ENCODE measurements around the gene SLC26A4. TPM values are rescaled to one million over a fixed set of nuclear protein-coding genes. Genes with fewer than 3 reads are reported as not detected.
A peak's percentile ranks its signal among the peaks of the same experiment; 100 is the strongest.

Gene SLC26A4
- total and polyA plus RNA-seq, 9 of the 15 experiments (the other 6 are each of a cell fraction or from before 2014, with no cell fraction given): 0.09 to 1.2 (median 0.33) TPM

DNA sequence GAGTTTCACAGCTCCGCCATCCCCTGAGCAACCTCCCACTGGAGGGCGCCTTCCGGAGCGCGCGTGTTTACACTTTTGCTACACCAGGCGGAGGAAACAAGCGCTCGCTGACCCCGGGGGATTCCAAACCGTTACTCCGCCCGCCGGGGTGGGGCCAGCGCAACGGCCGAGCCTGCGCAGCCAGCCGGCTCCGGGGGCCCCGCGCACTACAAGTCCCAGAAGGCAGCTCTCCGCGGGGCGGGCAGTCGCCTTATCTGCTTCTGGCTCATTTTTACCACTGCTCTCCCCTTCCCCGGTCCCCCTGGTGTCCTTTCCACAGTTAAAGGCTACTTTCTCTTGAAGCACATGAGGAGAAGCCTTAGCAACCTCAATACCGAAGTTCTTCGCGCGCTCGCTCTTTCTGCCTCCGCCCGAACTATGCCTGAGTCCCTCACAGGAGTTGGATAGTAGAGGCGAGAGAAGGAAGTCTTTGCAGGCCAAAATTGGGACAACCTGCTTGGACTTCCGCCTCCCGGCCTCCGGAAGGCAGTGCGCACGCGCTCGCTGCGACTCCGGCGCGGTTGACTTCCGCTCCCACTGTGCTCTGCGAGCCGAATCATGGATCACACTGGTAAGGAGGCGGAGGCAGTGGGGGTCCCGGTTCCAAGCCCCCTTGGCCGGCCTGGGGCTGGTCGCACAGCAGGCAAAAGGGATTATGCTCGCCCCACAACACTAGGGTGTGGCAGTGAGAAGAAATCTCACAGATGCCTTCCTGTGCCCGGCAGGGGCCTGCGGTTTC, 83.1 kb downstream of the SLC26A4 start, which contains the start of gene CBLL1 (continued):
- peak in 1 of 2 experiments; percentile 67; a peak in 1 of 4 replicates for TF ChIP-seq ARNT (IDR thresholded peaks at IDR 0.05)
- TF ChIP-seq NR2C1 (IDR thresholded peaks at IDR 0.05): peak; percentile 85
- TF ChIP-seq NR2C1 (tag; IDR thresholded peaks at IDR 0.05): peak; percentile 89
- TF ChIP-seq MEF2D (tag; conservative IDR thresholded peaks at IDR 0.05; ENCODE audit: low read depth): no peak; the same call in 1 of the 2 replicates
- TF ChIP-seq SREBF2 (CRISPR knock-in tag; IDR thresholded peaks at IDR 0.05): peak; percentile 77; the same call in 1 of the 2 replicates
- TF ChIP-seq, protein P1, sequence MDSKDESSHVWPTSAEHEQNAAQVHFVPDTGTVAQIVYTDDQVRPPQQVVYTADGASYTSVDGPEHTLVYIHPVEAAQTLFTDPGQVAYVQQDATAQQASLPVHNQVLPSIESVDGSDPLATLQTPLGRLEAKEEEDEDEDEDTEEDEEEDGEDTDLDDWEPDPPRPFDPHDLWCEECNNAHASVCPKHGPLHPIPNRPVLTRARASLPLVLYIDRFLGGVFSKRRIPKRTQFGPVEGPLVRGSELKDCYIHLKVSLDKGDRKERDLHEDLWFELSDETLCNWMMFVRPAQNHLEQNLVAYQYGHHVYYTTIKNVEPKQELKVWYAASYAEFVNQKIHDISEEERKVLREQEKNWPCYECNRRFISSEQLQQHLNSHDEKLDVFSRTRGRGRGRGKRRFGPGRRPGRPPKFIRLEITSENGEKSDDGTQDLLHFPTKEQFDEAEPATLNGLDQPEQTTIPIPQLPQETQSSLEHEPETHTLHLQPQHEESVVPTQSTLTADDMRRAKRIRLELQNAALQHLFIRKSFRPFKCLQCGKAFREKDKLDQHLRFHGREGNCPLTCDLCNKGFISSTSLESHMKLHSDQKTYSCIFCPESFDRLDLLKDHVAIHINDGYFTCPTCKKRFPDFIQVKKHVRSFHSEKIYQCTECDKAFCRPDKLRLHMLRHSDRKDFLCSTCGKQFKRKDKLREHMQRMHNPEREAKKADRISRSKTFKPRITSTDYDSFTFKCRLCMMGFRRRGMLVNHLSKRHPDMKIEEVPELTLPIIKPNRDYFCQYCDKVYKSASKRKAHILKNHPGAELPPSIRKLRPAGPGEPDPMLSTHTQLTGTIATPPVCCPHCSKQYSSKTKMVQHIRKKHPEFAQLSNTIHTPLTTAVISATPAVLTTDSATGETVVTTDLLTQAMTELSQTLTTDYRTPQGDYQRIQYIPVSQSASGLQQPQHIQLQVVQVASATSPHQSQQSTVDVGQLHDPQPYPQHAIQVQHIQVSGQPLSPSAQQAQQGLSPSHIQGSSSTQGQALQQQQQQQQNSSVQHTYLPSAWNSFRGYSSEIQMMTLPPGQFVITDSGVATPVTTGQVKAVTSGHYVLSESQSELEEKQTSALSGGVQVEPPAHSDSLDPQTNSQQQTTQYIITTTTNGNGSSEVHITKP (IDR thresholded peaks at IDR 0.05; ENCODE audit: partially characterized antibody): peak; percentile 94
- no peak for TF ChIP-seq BACH1 (tag; IDR thresholded peaks at IDR 0.05)
- TF ChIP-seq ZNF830 (CRISPR knock-in tag; IDR thresholded peaks at IDR 0.05): no peak
- no peak for TF ChIP-seq TOE1 (IDR thresholded peaks at IDR 0.05; ENCODE audit: borderline replicate concordance)
- no peak; the same call in 1 of the 2 replicates for TF ChIP-seq TOE1 (CRISPR knock-in tag; IDR thresholded peaks at IDR 0.05; ENCODE audit: borderline replicate concordance, low read depth)
- no peak for TF ChIP-seq ARID2 (IDR thresholded peaks at IDR 0.05)
- TF ChIP-seq ZFX (CRISPR knock-in tag; IDR thresholded peaks at IDR 0.05): peak; percentile 96
- TF ChIP-seq, protein P2, sequence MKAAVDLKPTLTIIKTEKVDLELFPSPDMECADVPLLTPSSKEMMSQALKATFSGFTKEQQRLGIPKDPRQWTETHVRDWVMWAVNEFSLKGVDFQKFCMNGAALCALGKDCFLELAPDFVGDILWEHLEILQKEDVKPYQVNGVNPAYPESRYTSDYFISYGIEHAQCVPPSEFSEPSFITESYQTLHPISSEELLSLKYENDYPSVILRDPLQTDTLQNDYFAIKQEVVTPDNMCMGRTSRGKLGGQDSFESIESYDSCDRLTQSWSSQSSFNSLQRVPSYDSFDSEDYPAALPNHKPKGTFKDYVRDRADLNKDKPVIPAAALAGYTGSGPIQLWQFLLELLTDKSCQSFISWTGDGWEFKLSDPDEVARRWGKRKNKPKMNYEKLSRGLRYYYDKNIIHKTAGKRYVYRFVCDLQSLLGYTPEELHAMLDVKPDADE (conservative IDR thresholded peaks at IDR 0.05; ENCODE audit: control insufficient read depth, low read depth, low read length): peak; percentile 96
- TF ChIP-seq HDAC3 (IDR thresholded peaks at IDR 0.05; ENCODE audit: borderline replicate concordance, partially characterized antibody): peak; percentile 67
- TF ChIP-seq, protein P3, sequence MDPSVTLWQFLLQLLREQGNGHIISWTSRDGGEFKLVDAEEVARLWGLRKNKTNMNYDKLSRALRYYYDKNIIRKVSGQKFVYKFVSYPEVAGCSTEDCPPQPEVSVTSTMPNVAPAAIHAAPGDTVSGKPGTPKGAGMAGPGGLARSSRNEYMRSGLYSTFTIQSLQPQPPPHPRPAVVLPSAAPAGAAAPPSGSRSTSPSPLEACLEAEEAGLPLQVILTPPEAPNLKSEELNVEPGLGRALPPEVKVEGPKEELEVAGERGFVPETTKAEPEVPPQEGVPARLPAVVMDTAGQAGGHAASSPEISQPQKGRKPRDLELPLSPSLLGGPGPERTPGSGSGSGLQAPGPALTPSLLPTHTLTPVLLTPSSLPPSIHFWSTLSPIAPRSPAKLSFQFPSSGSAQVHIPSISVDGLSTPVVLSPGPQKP (CRISPR knock-in tag; IDR thresholded peaks at IDR 0.05): no peak
- TF ChIP-seq ZNF197 (CRISPR knock-in tag; IDR thresholded peaks at IDR 0.05; ENCODE audit: low read depth): peak; percentile 60; the same call in 1 of the 2 replicates
- TF ChIP-seq ZNF444 (CRISPR knock-in tag; IDR thresholded peaks at IDR 0.05): no peak
